Activated CD4-positive, alpha-beta T cell treated with anti-CD3 and anti-CD28 coated beads, Interleukin-2, amount 10 ng/mL, durations not matched to agents 24 days and 14 days (primary cell): Measurements from ENCODE around the gene ISM1. TPM values are rescaled to one million over a fixed set of nuclear protein-coding genes. Genes with fewer than 3 reads are reported as not detected.

Experiments
- DNase-seq: peaks from one replicate; pipeline ENCODE4 v3.0.0; 2022
- H3K27ac Mint-ChIP-seq: one replicate; pipeline ENCODE4 v1.8.0; 2022; ENCODE audit warnings: mild to moderate bottlenecking, mixed read lengths
- H3K27me3 Mint-ChIP-seq: one replicate; pipeline ENCODE4 v1.8.0; 2022; ENCODE audit warnings: mixed read lengths
- H3K36me3 Mint-ChIP-seq: one replicate; pipeline ENCODE4 v1.8.0; 2022; ENCODE audit warnings: low read depth, mild to moderate bottlenecking, mixed read lengths
- H3K4me1 Mint-ChIP-seq: one replicate; pipeline ENCODE4 v1.8.0; 2021; ENCODE audit warnings: mixed read lengths
- H3K4me3 Mint-ChIP-seq: one replicate; pipeline ENCODE4 v1.8.0; 2022; ENCODE audit warnings: mild to moderate bottlenecking, moderate library complexity, mixed read lengths
- H3K9me3 Mint-ChIP-seq: one replicate; pipeline ENCODE4 v1.8.0; 2021; ENCODE audit warnings: mixed read lengths
- intact Hi-C: fragments of 100-400 bp; cut with micrococcal nuclease; formaldehyde crosslinking; loops from one replicate; pipeline ENCODE4 v1.15.1; 2023
- total RNA-seq: library from RNA; stranded (reverse); gene quantifications from 2 replicates; pipeline ENCODE4 v1.2.3, GENCODE V29; 2022

Gene ISM1
- total RNA-seq, 1 donor from 2014 or later: 5.4 TPM

- no peak overlapping the region for H3K4me3 Mint-ChIP-seq
- no peaks in the 10 kb centered on the region for H3K36me3 Mint-ChIP-seq
- H3K27ac Mint-ChIP-seq: peak overlapping the region; percentile 32
- no peaks in the 10 kb centered on the region for H3K27me3 Mint-ChIP-seq
- peaks cover 15% of the 10 kb centered on the region for H3K4me1 Mint-ChIP-seq
- no peak for DNase-seq
- intact Hi-C loops: no loop called here
- H3K9me3 Mint-ChIP-seq: peaks cover 17% of the 10 kb centered on the region
Measured at GRCh38 chr20:13331536-13331935, 110.5 kb downstream of the ISM1 start.

DNA sequence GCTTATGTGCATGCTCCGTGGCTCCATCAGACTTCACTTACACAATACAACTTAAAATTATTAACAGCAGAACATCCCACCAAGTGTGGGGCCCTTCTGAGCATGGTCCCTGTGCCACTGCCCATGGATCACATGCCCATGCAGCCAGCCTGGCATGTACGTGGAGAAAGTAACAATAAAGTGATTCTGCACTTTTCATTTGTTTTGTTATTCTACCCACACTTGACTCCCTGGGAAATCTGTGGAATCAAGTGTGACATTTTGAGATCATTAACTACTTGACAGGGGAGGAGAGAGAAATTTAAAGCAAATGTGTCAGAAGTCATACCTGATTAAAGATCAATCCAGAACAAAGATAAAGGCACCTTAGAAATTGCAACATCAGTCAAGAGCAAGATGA lies 112.0 kb downstream of the ISM1 start:
- no peak for DNase-seq
- H3K4me3 Mint-ChIP-seq: no peak overlapping the region
- no peaks in the 10 kb centered on the region for H3K36me3 Mint-ChIP-seq
- H3K9me3 Mint-ChIP-seq: peaks cover 9% of the 10 kb centered on the region
- H3K27me3 Mint-ChIP-seq: no peaks in the 10 kb centered on the region
- intact Hi-C loops: no loop called here
- H3K4me1 Mint-ChIP-seq: peaks cover 26% of the 10 kb centered on the region
- peak overlapping the region; percentile 18 for H3K27ac Mint-ChIP-seq

DNA sequence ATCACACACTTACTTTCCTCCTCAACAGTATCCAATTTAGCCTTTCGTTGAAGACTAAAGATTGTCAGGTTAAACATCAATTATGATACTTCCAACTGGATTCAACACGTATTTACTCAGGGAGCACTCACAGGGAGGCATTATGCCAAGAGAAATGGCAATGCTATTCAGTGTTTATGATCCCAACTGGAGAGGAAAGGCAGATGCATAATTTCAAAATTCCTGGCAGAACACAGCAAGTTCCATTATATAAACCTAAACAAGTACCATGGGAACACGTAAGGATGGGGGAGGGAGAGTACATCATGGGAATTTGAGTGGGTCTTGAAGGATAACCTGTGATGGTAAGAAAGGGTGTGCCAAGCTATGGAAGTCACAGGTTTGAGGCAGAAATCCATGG lies 112.7 kb downstream of the ISM1 start:
- intact Hi-C loops: no loop called here
- no peak for DNase-seq
- H3K27me3 Mint-ChIP-seq: no peaks in the 10 kb centered on the region

DNA sequence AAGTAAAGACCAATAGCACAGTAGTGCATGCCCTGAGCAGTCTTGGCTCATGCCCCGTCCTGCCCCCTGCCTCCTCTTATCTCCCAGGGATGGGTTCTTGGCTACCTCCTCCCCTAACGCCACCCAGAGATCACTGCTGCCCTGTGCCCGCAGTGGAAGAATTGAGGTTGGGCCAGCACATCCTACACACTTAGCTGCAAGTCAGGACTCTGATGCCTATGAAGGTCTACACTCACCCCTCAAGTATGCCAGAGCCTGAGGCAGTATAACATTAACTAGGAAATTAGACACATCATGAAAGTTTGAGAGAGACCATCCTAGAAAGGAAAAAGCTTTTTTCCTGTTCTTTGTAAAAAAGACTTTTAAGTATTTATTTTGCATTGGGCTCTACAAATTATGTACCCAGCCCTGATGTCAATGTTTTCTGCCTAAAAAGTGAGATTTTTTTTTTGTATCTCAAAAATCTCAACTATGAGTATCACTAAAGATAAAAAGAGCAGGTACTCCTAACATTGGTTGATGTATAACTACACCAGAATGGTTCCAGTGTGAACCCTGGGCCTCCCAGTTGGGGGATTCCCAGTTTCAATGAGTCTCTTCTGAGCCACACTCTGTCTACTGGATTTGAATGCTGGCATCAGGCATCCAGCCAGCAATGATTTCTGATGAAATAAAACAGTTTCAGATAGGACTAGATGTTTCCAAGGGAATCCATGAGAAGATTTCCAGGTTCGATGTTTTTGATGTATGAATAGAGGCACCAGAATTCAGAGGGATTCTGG lies 115.4 kb downstream of the ISM1 start:
- Mint-ChIP-seq H3K27me3 (no peaks in the 10 kb centered on the region), H3K36me3 (no peaks in the 10 kb centered on the region), H3K9me3 (peaks cover 10% of the 10 kb centered on the region), H3K4me1 (peaks cover 29% of the 10 kb centered on the region), H3K27ac (peak overlapping the region; percentile 75), H3K4me3 (no peak overlapping the region)
- intact Hi-C loops: loop anchor here (1.0 to 2.0 kb wide), 2 partner anchors 14 to 94 kb away; no protein-coding TSS in a partner anchor
- no peak for DNase-seq

More for the DNA sequence above, 112.7 kb downstream of the ISM1 start:
- Mint-ChIP-seq H3K4me1 (peaks cover 30% of the 10 kb centered on the region), H3K9me3 (peaks cover 5% of the 10 kb centered on the region), H3K4me3 (no peak overlapping the region), H3K36me3 (no peaks in the 10 kb centered on the region), H3K27ac (no peak overlapping the region)

DNA sequence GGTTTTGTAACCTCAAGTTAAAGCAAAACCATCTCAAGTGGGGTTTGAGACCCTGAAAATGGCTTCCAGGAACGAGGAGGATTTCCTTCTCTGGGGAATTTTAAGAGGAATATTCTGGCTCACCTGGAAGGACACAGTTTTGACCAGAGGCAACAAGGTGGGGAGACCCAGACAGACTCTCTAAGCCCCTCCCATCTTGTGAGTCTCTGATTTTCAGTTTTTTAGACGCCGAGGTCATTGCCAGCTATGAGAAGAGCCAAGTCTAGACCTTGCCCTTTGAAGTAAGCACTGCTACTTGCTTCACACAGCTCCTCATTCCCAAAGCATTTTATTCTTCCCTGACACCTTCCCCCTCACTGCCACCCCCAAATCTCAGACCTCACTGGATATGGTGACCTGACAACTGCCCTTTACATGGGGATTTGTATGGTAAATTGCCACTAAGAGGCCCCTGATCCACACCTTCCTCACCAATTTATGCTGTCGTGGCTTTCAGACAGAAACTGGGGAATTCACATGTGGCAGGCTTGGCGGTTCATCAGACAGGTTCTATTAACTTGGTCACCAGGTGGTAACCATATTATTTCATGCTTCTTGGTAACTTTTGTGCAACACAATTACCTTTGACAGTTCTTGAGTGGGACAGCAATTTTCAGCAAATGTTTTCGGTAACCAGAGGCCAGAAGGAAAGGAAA lies 116.2 kb downstream of the ISM1 start:
- H3K27me3 Mint-ChIP-seq: no peaks in the 10 kb centered on the region
- no peaks in the 10 kb centered on the region for H3K36me3 Mint-ChIP-seq
- no peak overlapping the region for H3K4me3 Mint-ChIP-seq
- H3K27ac Mint-ChIP-seq: peak overlapping the region; percentile 75
- peaks cover 24% of the 10 kb centered on the region for H3K4me1 Mint-ChIP-seq
- peaks cover 10% of the 10 kb centered on the region for H3K9me3 Mint-ChIP-seq
- intact Hi-C loops: loop anchor here (2.0 kb wide), 1 partner anchor 14 kb away; no protein-coding TSS in a partner anchor
- DNase-seq: no peak

- Mint-ChIP-seq H3K4me3 (peak overlapping the region; percentile 17), H3K27me3 (no peaks in the 10 kb centered on the region), H3K27ac (peak overlapping the region; percentile 75), H3K4me1 (peaks cover 20% of the 10 kb centered on the region), H3K9me3 (peaks cover 10% of the 10 kb centered on the region), H3K36me3 (no peaks in the 10 kb centered on the region)
- intact Hi-C loops: no loop called here
- no peak for DNase-seq
Measured at GRCh38 chr20:13338097-13338661, 117.1 kb downstream of the ISM1 start.

- peak overlapping the region; percentile 56 for H3K27ac Mint-ChIP-seq
- DNase-seq: no peak
- intact Hi-C loops: no loop called here
- H3K36me3 Mint-ChIP-seq: no peaks in the 10 kb centered on the region
- no peaks in the 10 kb centered on the region for H3K27me3 Mint-ChIP-seq
- H3K4me3 Mint-ChIP-seq: no peak overlapping the region
- peaks cover 10% of the 10 kb centered on the region for H3K9me3 Mint-ChIP-seq
- H3K4me1 Mint-ChIP-seq: peaks cover 20% of the 10 kb centered on the region
Measured at GRCh38 chr20:13338999-13339411, 117.9 kb downstream of the ISM1 start.

- Mint-ChIP-seq H3K27ac (no peak overlapping the region), H3K36me3 (no peaks in the 10 kb centered on the region), H3K27me3 (no peaks in the 10 kb centered on the region), H3K9me3 (peaks cover 10% of the 10 kb centered on the region), H3K4me3 (no peak overlapping the region), H3K4me1 (peaks cover 20% of the 10 kb centered on the region)
- no peak for DNase-seq
- intact Hi-C loops: no loop called here
Measured at GRCh38 chr20:13340088-13340487, 119.0 kb downstream of the ISM1 start.

- Mint-ChIP-seq H3K4me1 (peaks cover 18% of the 10 kb centered on the region), H3K27ac (no peak overlapping the region), H3K36me3 (no peaks in the 10 kb centered on the region), H3K4me3 (no peak overlapping the region), H3K27me3 (no peaks in the 10 kb centered on the region), H3K9me3 (peaks cover 10% of the 10 kb centered on the region)
- DNase-seq: no peak
- intact Hi-C loops: no loop called here
Measured at GRCh38 chr20:13341737-13342393, 120.8 kb downstream of the ISM1 start.

DNA sequence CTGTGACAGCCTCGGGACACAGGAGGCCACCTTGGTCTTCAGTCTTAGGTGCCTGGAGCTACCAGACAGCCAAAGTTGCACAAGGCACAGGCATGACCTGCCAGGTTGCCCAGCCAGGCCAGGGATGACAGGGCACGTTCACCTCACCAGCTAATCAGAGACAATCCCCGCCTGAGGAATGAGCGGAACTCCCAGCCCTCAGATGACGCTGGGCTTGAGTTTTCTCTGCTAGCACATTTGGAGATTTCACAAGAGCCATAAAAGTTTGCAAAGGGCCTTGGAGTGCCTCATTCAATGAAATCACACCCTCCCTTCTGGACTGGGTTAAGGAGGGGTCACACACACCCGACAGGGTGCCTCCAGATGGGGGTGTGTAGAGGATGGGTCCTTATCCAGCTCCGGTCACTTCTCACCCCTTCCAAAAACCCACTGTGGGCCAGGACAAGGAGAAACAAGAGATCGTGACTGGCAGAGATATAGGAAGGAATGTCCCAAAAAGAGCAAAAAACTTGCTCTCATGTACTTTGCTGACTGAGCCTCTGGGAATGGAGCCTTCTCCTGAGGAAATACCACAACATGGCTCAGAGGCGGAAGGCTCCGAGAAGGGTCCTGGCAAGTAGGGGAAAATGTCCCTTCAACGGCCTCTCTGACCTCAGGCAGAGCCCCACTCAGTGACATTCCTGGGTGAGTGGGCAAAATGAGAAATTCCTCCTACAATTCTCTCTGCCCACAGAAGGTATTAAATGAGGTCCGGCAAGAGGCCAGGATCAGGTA lies 121.6 kb downstream of the ISM1 start:
- peaks cover 11% of the 10 kb centered on the region for H3K4me1 Mint-ChIP-seq
- H3K27me3 Mint-ChIP-seq: no peaks in the 10 kb centered on the region
- H3K36me3 Mint-ChIP-seq: no peaks in the 10 kb centered on the region
- no peak for DNase-seq
- intact Hi-C loops: no loop called here
- peaks cover 9% of the 10 kb centered on the region for H3K9me3 Mint-ChIP-seq
- H3K4me3 Mint-ChIP-seq: no peak overlapping the region
- no peak overlapping the region for H3K27ac Mint-ChIP-seq

DNA sequence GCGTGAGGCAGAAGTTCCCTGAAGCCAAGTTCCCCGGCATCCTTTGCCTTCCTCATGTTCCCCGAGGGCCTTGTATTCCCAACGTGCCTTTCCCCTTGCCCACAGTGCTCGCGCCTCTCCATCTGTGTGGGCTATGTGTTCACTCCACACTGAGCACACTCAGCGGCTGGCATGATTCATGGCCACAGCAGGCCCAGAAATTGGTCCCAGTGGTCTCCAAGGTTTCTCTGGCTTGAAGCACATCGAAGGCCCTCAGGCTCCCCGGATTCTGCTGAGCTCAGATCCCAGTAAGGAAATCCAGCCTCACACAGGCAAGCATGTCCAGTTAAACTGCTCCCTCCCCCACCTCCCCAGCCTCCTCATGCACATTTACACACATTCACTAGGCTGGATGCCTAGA lies 123.6 kb downstream of the ISM1 start:
- H3K4me1 Mint-ChIP-seq: peaks cover 3% of the 10 kb centered on the region
- intact Hi-C loops: no loop called here
- H3K27ac Mint-ChIP-seq: no peak overlapping the region
- DNase-seq: no peak
- no peaks in the 10 kb centered on the region for H3K27me3 Mint-ChIP-seq
- H3K9me3 Mint-ChIP-seq: peaks cover 2% of the 10 kb centered on the region
- no peak overlapping the region for H3K4me3 Mint-ChIP-seq
- H3K36me3 Mint-ChIP-seq: no peaks in the 10 kb centered on the region

DNA sequence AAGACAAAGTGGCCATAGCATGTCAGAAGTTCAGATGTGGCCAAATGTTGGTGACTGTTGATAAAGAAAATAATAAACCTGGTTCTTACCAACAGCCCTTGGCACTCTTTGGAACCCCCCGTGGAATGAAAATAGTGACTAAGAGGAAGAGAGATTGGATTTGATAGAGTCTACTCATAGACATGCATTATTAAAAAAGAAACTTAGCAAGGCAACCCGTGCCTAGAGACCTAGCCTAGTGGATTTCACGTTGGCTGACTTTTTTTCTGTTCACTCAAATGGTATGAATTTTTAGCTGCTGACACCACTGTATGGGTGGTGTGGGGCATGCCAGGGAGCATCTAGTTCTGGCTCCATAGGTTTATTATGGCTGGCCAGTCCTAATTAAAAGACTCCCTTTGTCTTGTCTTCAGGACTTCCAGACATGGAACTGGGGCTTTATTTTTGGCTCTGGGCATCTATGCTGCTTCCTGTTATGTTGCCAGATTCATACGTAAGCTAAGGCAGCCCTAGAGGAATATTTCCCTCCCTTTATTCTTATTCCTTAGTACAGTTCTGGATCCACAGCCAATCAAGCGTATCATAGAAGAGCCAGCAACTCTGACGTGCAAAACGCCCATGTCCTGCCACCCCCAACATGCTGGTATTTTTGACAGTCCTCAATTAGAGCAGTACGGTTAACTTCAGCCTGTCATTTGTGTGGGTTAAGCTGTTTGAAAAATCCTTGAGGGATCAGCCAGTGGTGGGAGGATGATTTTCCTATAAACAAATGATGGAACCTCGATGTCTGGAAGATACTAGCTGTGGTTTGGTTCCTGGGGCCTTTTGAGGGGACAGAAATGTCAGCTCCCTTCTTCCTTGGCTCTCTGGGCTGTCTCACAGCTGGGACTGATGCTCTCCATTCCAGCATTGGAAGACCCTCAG lies 127.5 kb downstream of the ISM1 start:
- Mint-ChIP-seq H3K9me3 (no peaks in the 10 kb centered on the region), H3K27ac (no peak overlapping the region), H3K4me1 (no peaks in the 10 kb centered on the region), H3K36me3 (no peaks in the 10 kb centered on the region), H3K27me3 (no peaks in the 10 kb centered on the region), H3K4me3 (no peak overlapping the region)
- intact Hi-C loops: no loop called here
- no peak for DNase-seq
